Left forelimb (tissue), 1 donor: ENCODE data around the gene SNRPA.
"Not testable (repeated sequence)": the region's sequence is repeated elsewhere in the genome, so short reads cannot be mapped to it uniquely, and the experiment has no call there.

Experiments used
- DNase-seq: peaks from one replicate; pipeline ENCODE4 v3.0.0-alpha.2; 2018; ENCODE audit warnings: low spot score

SNRPA gene

GRCh38 chr19:40745402-40745780 is 5.6 kb upstream of the SNRPA start:
- no peak for DNase-seq

DNA sequence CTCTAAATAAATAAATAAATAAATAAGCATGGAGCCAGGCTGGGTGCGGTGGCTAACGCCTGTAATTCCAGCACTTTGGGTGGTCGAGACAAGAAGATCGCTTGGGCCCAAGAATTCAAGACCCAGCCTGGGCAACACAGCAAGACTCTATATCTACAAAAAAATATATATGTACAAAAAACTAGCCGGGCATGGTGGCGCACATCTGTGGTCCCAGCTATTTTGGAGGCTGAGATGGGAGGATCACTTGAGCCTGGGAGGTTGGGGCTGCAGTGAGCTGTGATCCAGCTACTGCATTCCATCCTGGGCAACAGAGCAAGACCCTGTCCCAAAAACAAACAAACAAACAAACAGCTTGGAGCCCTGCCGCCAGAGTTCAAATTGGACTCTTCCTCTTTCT is 3.5 kb upstream of the SNRPA start:
- no peak for DNase-seq

DNA sequence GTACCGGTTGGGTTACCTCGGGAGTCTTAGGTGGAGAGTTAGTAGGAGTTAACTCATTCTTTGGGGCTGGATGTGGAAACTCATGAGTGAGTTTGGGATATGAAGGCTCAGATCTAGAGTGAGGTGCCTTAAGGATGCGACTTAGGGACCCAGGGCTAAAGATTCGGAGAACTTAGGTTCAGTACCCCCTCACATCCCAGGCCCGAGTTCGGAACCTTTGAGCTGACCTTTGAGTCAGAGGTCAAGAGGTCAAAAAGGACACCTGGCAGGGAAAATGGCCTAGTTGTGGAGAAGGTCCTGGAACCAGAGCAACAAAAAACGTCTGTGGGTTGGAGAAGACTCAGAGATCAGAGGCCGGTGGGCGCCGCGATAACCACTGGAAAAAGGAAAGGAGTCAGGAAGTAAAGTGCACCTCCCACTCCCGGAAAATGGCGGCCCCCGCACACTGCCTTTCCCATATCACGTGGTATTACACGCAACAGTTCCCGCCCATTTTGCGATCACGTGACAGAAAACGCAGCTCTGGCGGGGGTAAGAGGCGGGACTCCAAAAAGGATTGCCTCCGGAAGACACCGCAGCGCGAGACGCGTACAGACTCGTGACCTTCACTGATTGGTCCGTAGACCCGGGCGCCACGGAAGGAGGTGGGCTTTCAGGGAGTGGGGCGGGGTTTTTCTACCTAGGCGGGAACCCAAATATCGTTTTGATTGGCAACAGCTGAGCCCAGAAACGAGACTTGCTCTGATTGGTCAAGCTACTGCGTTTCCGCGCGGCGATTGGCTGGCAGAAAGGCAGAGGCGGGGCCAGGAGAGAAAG is 737 bp upstream of the SNRPA start, which contains the start of gene ACTMAP:
Gene ACTMAP, minus strand, starts transcription at position 420 of the 816 bp plus-strand sequence. CDS start 674 bp downstream, outside the sequence.
- peak; percentile 100 for DNase-seq

GRCh38 chr19:40752257-40752781 is 1.3 kb downstream of the SNRPA start:
- DNase-seq = no peak

GRCh38 chr19:40754611-40755247 is 3.7 kb downstream of the SNRPA start:
- no peak for DNase-seq

GRCh38 chr19:40755248-40755624 is 4.2 kb downstream of the SNRPA start:
- no peak for DNase-seq

DNA sequence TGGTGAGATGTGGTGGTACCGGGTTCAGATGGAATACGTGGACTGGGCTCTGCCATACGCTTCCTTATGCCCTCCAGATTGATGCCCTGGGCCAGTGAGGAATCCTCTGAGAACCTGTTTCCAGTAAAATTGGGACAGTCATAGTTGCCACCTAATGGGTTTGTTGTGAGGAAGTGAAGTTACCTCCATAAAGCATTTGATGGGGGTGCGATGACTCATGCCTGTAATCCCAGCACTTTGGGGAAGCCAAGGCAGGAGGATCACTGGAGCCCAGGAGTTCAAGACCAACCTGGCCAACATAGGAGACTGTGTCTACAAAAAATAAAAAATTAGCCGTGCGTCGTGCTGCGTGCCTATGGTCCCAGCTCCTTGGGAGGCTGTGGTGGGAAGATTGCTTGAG is 4.8 kb downstream of the SNRPA start:
- no peak for DNase-seq

DNA sequence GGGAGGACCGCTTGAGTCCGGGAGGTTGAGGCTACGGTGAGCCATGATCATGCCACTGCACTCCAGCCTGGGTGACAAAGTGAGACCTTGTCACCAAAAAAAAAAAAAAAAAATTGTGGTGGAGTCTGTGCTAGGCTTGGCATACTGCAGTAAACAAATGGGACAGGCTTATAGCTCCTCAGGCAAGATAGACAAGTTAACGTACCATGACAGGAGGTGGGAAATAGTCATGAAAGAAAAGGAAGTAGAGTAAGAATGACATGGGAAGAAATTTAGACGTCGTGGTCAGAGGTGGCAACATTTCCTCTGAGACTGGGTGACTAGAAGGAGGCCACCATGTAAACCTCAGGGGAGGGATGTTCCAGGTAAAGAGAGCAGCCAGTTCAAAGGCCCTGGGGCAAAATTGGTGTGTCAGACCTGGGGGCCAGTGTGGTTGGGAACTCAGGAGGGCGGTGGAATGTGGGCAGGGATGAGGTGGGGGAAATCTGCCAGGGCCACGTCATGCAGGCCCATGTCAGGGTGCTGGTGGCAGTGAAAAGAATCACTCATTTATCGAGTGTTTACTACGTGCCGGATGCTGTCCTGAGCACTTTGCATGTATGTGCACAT is 5.6 kb downstream of the SNRPA start:
- no peak for DNase-seq

- DNase-seq = no peak
Measured at GRCh38 chr19:40758491-40758890, 7.5 kb downstream of the SNRPA start.

- no peak for DNase-seq
Measured at GRCh38 chr19:40759352-40759751, 8.3 kb downstream of the SNRPA start.

DNA sequence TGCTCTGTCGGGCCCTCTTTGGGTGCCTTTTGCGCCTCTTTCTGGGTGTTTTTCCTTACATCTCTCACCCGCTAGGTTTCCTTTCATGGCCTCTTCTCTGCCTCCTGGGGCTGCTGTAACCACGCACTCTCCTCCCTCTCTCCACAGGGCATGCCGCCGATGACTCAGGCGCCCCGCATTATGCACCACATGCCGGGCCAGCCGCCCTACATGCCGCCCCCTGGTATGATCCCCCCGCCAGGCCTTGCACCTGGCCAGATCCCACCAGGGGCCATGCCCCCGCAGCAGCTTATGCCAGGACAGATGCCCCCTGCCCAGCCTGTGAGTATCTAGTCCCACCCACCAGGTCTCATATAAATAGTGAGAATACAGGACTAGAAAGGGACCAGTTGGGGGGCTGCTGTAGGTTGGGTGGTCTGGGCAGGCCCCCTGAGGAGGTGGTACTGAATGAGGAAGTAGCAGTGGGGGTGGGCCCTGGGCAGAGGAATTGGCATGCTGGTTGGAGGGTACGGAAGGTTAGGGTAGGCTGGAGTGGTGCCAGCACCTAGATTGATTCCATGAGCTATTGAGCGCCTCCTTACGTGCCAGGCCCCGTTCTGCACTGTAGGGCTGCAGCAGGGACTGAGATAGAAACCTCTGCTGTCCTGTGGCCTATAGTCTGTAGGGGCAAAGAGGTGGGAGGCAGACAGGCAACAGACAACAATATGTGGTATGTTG is 11.9 kb downstream of the SNRPA start:
- no peak for DNase-seq

GRCh38 chr19:40763526-40763925 is 12.5 kb downstream of the SNRPA start:
- DNase-seq = no peak

DNA sequence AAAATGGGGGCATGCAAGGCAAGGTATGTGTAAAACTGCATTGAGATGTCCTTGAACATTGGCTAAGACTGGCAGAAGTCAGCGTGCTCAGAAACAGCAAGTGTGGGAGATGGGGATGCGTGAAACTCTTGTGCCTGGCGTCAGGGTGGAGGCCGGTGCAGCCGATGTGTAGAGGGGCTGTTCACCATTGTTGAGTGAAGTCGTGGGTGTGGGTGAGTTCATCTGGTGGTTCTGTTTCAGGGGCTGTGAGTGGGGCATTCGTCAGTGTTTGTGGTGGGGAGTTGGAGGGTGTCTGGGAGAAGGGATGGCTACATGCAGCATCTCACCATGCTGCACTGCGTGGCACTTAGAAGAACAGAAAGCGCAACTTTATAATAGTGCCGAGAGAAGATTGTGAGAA is 13.0 kb downstream of the SNRPA start:
- no peak for DNase-seq

DNA sequence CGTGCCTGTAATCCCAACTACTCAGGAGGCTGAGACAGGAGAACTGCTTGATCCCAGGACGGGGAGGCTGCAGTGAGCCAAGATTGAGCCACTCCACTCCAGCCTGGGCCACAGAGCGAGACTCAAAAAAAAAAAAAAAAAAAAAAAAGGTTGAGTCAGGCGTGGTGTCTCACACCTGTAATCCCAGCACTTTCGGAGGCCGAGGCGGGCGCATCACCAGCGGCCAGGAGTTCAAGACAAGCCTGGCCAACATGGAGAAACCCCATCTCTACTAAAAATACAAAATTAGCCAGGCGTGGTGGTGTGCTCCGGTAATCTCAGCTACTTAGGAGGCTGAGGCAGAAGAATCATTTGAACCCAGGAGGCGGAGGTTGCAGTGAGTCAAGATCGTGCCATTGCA is 15.4 kb downstream of the SNRPA start:
- DNase-seq = not testable (repeated sequence)

- DNase-seq = no peak
Measured at GRCh38 chr19:40768869-40769268, 17.9 kb downstream of the SNRPA start.

DNA sequence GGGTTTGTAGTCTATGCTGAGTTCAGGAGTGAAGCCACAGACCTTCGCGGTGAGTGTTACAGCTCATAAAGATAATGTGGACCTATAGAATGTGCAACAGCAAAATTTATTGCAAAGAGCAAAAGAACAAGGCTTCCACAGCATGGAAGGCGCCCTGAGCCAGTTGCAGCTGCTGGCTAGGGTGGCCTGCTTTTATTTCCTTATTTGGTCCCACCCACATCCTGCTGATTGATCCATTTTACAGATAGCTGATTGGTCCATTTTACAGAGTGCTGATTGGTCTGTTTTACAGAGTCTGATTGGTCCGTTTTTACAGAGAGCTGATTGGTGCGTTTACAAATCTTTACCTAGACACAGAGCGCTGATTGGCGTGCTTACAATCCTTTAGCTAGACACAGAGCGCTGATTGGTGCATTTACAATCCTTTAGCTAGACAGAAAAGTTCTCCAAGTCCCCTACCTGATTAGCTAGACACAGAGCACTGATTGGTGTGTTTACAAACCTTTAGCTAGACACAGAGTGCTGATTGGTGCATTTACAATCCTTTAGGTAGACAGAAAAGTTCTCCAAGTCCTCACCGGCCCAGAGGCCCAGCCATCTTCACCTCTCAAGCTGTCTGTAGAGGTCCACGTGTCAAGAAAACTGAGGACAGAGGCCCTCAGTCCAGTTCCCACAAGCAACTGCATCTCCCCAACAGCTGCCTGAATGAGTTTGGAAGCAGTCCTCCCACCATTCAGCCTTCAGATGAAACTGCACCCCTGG is 20.3 kb downstream of the SNRPA start:
- not testable (repeated sequence) for DNase-seq

DNA sequence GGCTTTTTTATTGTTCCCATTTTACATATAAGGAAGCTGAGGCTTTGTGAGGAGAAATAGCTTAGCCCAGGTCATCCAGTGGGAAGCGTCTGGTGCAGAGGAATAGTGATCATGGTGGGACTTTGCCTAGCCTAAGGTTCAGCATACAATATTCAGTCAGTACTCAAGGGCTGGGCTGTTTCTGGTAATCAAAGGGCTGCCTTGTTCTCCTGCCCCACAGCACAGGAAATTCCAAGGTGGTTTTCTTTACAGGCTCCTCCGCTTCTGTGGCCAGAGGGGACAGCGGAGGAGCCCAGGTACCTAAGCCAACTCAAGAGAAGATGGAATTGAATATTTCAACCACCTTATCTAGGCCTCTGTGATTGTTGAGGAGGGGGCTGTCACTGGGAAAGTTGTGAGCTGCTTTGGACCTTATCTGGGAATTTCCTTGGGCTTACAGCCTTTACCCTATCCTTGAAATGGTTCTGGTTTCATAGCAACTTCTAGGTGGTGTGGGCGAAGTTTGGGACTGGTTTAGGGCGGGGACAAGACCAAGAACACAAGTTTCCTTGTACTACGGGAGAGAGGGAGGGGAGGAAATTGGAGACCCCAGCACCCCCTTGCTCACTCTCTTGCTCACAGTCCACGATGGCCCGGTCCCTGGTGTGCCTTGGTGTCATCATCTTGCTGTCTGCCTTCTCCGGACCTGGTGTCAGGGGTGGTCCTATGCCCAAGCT is 24.1 kb downstream of the SNRPA start, which contains the start of gene MIA:
Gene MIA, plus strand, starts transcription at position 606 of the 716 bp plus-strand sequence. Its CDS starts 22 bp downstream, at position 628.
- DNase-seq = no peak

GRCh38 chr19:40775632-40776022 is 24.6 kb downstream of the SNRPA start:
- DNase-seq = no peak

DNA sequence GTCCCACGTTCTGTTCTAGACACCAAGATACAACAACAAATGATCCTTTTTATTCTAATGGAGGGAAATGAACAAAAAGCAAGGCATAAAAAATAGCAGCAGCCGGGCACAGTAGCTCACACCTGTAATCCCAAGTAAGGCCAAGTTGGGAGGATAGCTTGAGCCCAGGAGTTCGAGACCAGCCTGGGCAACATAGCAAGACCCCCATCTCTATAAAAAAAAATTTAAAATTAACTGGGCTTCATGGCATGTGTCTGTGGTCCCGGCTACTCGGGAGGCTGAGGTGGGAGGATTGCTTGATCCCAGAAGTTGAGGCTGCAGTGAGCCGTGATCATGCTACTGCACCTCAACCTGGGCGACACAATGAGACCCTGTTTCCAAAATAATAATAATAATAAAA is 25.4 kb downstream of the SNRPA start:
- DNase-seq = no peak

GRCh38 chr19:40776932-40777644 is 26.1 kb downstream of the SNRPA start:
- DNase-seq = peak; percentile 90
